Measurements from ENCODE around the gene KRTAP10-10. TPM values are rescaled to one million over a fixed set of nuclear protein-coding genes. Genes with fewer than 3 reads are reported as not detected.

The KRTAP10-10 gene
- polyA plus RNA-seq, 1 donor (not counting 4 experiments of a cell fraction or from before 2014, with no cell fraction given) = not detected

- H3K36me3 ChIP-seq (ENCODE audit: control insufficient read depth in 2 of 2, extremely low read depth in 1 of 2, insufficient read depth in 2 of 2, low read length in 2 of 2) = no peaks in the 10 kb centered on the region
- dilution Hi-C loops (cut with MboI; ENCODE audit: extremely low pct_ligation_motif_present, low sequenced_read_pairs) = no loop called here
- TF ChIP-seq EZH2 (IDR thresholded peaks at IDR 0.05; ENCODE audit: low read length) (no peak), CTCF (optimal IDR thresholded peaks at IDR 0.05 in 1 of 3, IDR thresholded peaks at IDR 0.05 in 1 of 3, conservative IDR thresholded peaks at IDR 0.05 in 1 of 3; ENCODE audit: extremely low read depth in 1 of 3, insufficient read depth in 2 of 3, low read length in 3 of 3) (no peak)
- no peak overlapping the region for H3K27ac ChIP-seq (ENCODE audit: control insufficient read depth, insufficient read depth, low read length)
- no peak overlapping the region for H3K4me2 ChIP-seq (ENCODE audit: control insufficient read depth, extremely low read depth, insufficient read depth, low read depth, low read length)
- H3K9me1 ChIP-seq (ENCODE audit: control insufficient read depth, extremely low read depth, insufficient read depth, low read length) = no peaks in the 10 kb centered on the region
- no peak overlapping the region for H2AFZ ChIP-seq (ENCODE audit: control insufficient read depth, low read length)
- H3K9me3 ChIP-seq (ENCODE audit: control insufficient read depth, low read depth, low read length) = peaks cover 1% of the 10 kb centered on the region
- H3K27me3 ChIP-seq (ENCODE audit: control insufficient read depth, extremely low read depth, insufficient read depth, low read length) = no peaks in the 10 kb centered on the region
- FAIRE-seq (no peak), DNase-seq (ENCODE audit: low read depth, low spot score) (no peak)
- no peaks in the 10 kb centered on the region for H3K4me1 ChIP-seq (ENCODE audit: control insufficient read depth, extremely low read depth, insufficient read depth, low read length)
- H3K79me2 ChIP-seq (ENCODE audit: control insufficient read depth, insufficient read depth, low read length) = no peaks in the 10 kb centered on the region
- H4K20me1 ChIP-seq (ENCODE audit: control insufficient read depth, extremely low read depth, insufficient read depth, low read length) = no peaks in the 10 kb centered on the region
- no peak overlapping the region for H3K4me3 ChIP-seq (ENCODE audit: control insufficient read depth in 2 of 3, extremely low read depth in 1 of 3, insufficient read depth in 2 of 3, low read depth in 1 of 3, low read length in 3 of 3)
- H3K9ac ChIP-seq (ENCODE audit: control insufficient read depth, extremely low read depth, insufficient read depth, low read length) = no peak overlapping the region
These were observed 12.5 kb downstream of the KRTAP10-10 start for GRCh38 chr21:44649521-44650100.

GRCh38 chr21:44650265-44650972, 13.3 kb downstream of the KRTAP10-10 start:
- H3K9me1 ChIP-seq (ENCODE audit: control insufficient read depth, extremely low read depth, insufficient read depth, low read length) = no peaks in the 10 kb centered on the region
- no peak overlapping the region for H3K9ac ChIP-seq (ENCODE audit: control insufficient read depth, extremely low read depth, insufficient read depth, low read length)
- dilution Hi-C loops (cut with MboI; ENCODE audit: extremely low pct_ligation_motif_present, low sequenced_read_pairs) = no loop called here
- H3K36me3 ChIP-seq (ENCODE audit: control insufficient read depth in 2 of 2, extremely low read depth in 1 of 2, insufficient read depth in 2 of 2, low read length in 2 of 2) = no peaks in the 10 kb centered on the region
- H3K27ac ChIP-seq (ENCODE audit: control insufficient read depth, insufficient read depth, low read length) = no peak overlapping the region
- FAIRE-seq = no peak
- no peak overlapping the region for H2AFZ ChIP-seq (ENCODE audit: control insufficient read depth, low read length)
- H3K4me3 ChIP-seq (ENCODE audit: control insufficient read depth in 2 of 3, extremely low read depth in 1 of 3, insufficient read depth in 2 of 3, low read depth in 1 of 3, low read length in 3 of 3) = no peak overlapping the region
- H3K79me2 ChIP-seq (ENCODE audit: control insufficient read depth, insufficient read depth, low read length) = no peaks in the 10 kb centered on the region
- no peaks in the 10 kb centered on the region for H3K9me3 ChIP-seq (ENCODE audit: control insufficient read depth, low read depth, low read length)
- DNase-seq (ENCODE audit: low read depth, low spot score) = no peak
- no peaks in the 10 kb centered on the region for H3K27me3 ChIP-seq (ENCODE audit: control insufficient read depth, extremely low read depth, insufficient read depth, low read length)
- H3K4me1 ChIP-seq (ENCODE audit: control insufficient read depth, extremely low read depth, insufficient read depth, low read length) = no peaks in the 10 kb centered on the region
- H4K20me1 ChIP-seq (ENCODE audit: control insufficient read depth, extremely low read depth, insufficient read depth, low read length) = no peaks in the 10 kb centered on the region
- TF ChIP-seq EZH2 (IDR thresholded peaks at IDR 0.05; ENCODE audit: low read length) (no peak), CTCF (optimal IDR thresholded peaks at IDR 0.05 in 1 of 3, IDR thresholded peaks at IDR 0.05 in 1 of 3, conservative IDR thresholded peaks at IDR 0.05 in 1 of 3; ENCODE audit: extremely low read depth in 1 of 3, insufficient read depth in 2 of 3, low read length in 3 of 3) (no peak)
- H3K4me2 ChIP-seq (ENCODE audit: control insufficient read depth, extremely low read depth, insufficient read depth, low read depth, low read length) = no peak overlapping the region

All from keratinocyte (primary cell).